ENCODE data around the gene CIDEB.

CIDEB gene

GRCh38 chr14:24312736-24313507 is 5.1 kb upstream of the CIDEB start:
- no peak for DNase-seq (ENCODE audit: low read depth, low spot score)

GRCh38 chr14:24311837-24312615 is 4.2 kb upstream of the CIDEB start:
- no peak for DNase-seq (ENCODE audit: low read depth, low spot score)

GRCh38 chr14:24310646-24311604 is 3.1 kb upstream of the CIDEB start, which contains the start of gene LTB4R:
Gene LTB4R (plus strand): TSS chr14:24311502. CDS start chr14:24315652, 4,150 bp downstream.
- DNase-seq (ENCODE audit: low read depth, low spot score), result peak; percentile 93

GRCh38 chr14:24310265-24310645 is 2.5 kb upstream of the CIDEB start:
- DNase-seq (ENCODE audit: low read depth, low spot score), result no peak

GRCh38 chr14:24309538-24310264 is 1.9 kb upstream of the CIDEB start, which contains the start of gene LTB4R2:
Gene LTB4R2 (plus strand): TSS chr14:24310140. CDS start chr14:24310665, 525 bp downstream.
- DNase-seq (ENCODE audit: low read depth, low spot score), result no peak

- no peak for DNase-seq (ENCODE audit: low read depth, low spot score)
These were observed 756 bp upstream of the CIDEB start for GRCh38 chr14:24308342-24309124.

GRCh38 chr14:24307156-24307574 is 612 bp downstream of the CIDEB start:
- DNase-seq (ENCODE audit: low read depth, low spot score), result no peak

- DNase-seq (ENCODE audit: low read depth, low spot score), result no peak
These were observed 3.8 kb downstream of the CIDEB start for GRCh38 chr14:24304019-24304387.

GRCh38 chr14:24300326-24300980 is 7.3 kb downstream of the CIDEB start:
- DNase-seq (ENCODE audit: low read depth, low spot score), result no peak

GRCh38 chr14:24299255-24300191 is 8.3 kb downstream of the CIDEB start, which contains the start of the genes DHRS1 and NOP9:
Gene DHRS1 (minus strand): TSS chr14:24299780. CDS start chr14:24299106, 674 bp downstream.
Gene NOP9 (plus strand): TSS chr14:24299850. CDS start chr14:24299955, 105 bp downstream.
- DNase-seq (ENCODE audit: low read depth, low spot score), result peak; percentile 96

GRCh38 chr14:24298892-24299254 is 8.9 kb downstream of the CIDEB start:
- DNase-seq (ENCODE audit: low read depth, low spot score), result peak; percentile 75

- peak; percentile 46 for DNase-seq (ENCODE audit: low read depth, low spot score)
These were observed 10.4 kb downstream of the CIDEB start for GRCh38 chr14:24297190-24297964.

- peak; percentile 94 for DNase-seq (ENCODE audit: low read depth, low spot score)
These were observed 11.2 kb downstream of the CIDEB start for GRCh38 chr14:24296341-24297157.

- no peak for DNase-seq (ENCODE audit: low read depth, low spot score)
These were observed 14.3 kb downstream of the CIDEB start for GRCh38 chr14:24293525-24293924.

- DNase-seq (ENCODE audit: low read depth, low spot score), result no peak
These were observed 15.5 kb downstream of the CIDEB start for GRCh38 chr14:24292118-24292807.

All from astrocyte of the hippocampus (primary cell).